WERI-Rb-1 (cell line): ENCODE data around the gene TEX38.
"Not testable (repeated sequence)": the region's sequence is repeated elsewhere in the genome, so short reads cannot be mapped to it uniquely, and the experiment has no call there.

ENCODE experiments used
- DNase-seq: peaks from one replicate; pipeline ENCODE4 v3.0.0-alpha.2; 2020
- H3K27ac ChIP-seq: fragments of 250-450 bp; sonication (Bioruptor Pico); 2 replicates; pipeline ENCODE4 v1.5.1; 2020; ENCODE audit warnings: mild to moderate bottlenecking, moderate library complexity
- H3K27me3 ChIP-seq: fragments of 250-450 bp; sonication (Bioruptor Pico); 2 replicates; pipeline ENCODE4 v1.5.1; 2021; ENCODE audit warnings: mild to moderate bottlenecking, low read depth, moderate library complexity; ENCODE audit not compliant: insufficient read depth, severe bottlenecking
- H3K36me3 ChIP-seq: fragments of 250-450 bp; sonication (Bioruptor Pico); 2 replicates; pipeline ENCODE4 v1.5.1; 2020; ENCODE audit warnings: mild to moderate bottlenecking, moderate library complexity
- H3K4me3 ChIP-seq: 2 replicates; pipeline ENCODE4 v1.5.1; 2011; ENCODE audit warnings: low read depth, mild to moderate bottlenecking, control low read depth, low read length
- H3K9me3 ChIP-seq: fragments of 250-450 bp; sonication (Bioruptor Pico); 2 replicates; pipeline ENCODE4 v1.5.1; 2021; ENCODE audit warnings: mild to moderate bottlenecking, moderate library complexity; ENCODE audit not compliant: severe bottlenecking
- CTCF ChIP-seq: IDR thresholded peaks from 2 replicates; pipeline ENCODE4 v1.5.1; 2011; ENCODE audit warnings: low read depth, mild to moderate bottlenecking, control low read depth, inconsistent platforms, low read length

Gene TEX38

GRCh38 chr1:46691997-46692790, 20.5 kb downstream of the TEX38 start:
- DNase-seq = no peak
- peaks cover 50% of the 10 kb centered on the region for H3K36me3 ChIP-seq
- H3K27ac ChIP-seq = no peak overlapping the region

GRCh38 chr1:46692811-46693770, 21.4 kb downstream of the TEX38 start:
- H3K27ac ChIP-seq = no peak overlapping the region
- H3K27me3 ChIP-seq = no peaks in the 10 kb centered on the region
- H3K36me3 ChIP-seq = peaks cover 41% of the 10 kb centered on the region
- no peak for DNase-seq
- no peaks in the 10 kb centered on the region for H3K9me3 ChIP-seq
- no peak overlapping the region for H3K4me3 ChIP-seq
- TF ChIP-seq CTCF = no peak

More at GRCh38 chr1:46691997-46692790, 20.5 kb downstream of the TEX38 start:
- Histone ChIP-seq H3K27me3 (no peaks in the 10 kb centered on the region), H3K4me3 (no peak overlapping the region), H3K9me3 (no peaks in the 10 kb centered on the region)
- no peak for TF ChIP-seq CTCF

GRCh38 chr1:46694676-46695075, 23.0 kb downstream of the TEX38 start:
- not testable (repeated sequence) for H3K27me3 ChIP-seq, H3K4me3 ChIP-seq, H3K27ac ChIP-seq, DNase-seq, H3K9me3 ChIP-seq
- H3K36me3 ChIP-seq = peaks cover 30% of the 10 kb centered on the region

GRCh38 chr1:46697053-46697452, 25.4 kb downstream of the TEX38 start:
- no peaks in the 10 kb centered on the region for H3K27me3 ChIP-seq
- TF ChIP-seq CTCF = no peak
- no peak overlapping the region for H3K4me3 ChIP-seq
- H3K36me3 ChIP-seq = peaks cover 16% of the 10 kb centered on the region
- no peak for DNase-seq
- no peak overlapping the region for H3K27ac ChIP-seq
- H3K9me3 ChIP-seq = no peaks in the 10 kb centered on the region

GRCh38 chr1:46699666-46700065, 28.0 kb downstream of the TEX38 start:
- Histone ChIP-seq H3K9me3 (no peaks in the 10 kb centered on the region), H3K36me3 (peaks cover 21% of the 10 kb centered on the region), H3K4me3 (no peak overlapping the region), H3K27ac (no peak overlapping the region), H3K27me3 (no peaks in the 10 kb centered on the region)
- TF ChIP-seq CTCF = no peak
- no peak for DNase-seq
